ENCODE results near the gene NCBP2.

The NCBP2 gene

GRCh38 chr3:196942226-196942914 lies at the start of gene NCBP2:
Gene NCBP2, minus strand, starts transcription at chr3:196942528. Its CDS starts 25 bp downstream, at chr3:196942503.
- DNase-seq = peak; percentile 100

- DNase-seq = no peak
These were observed 49.5 kb upstream of the NCBP2 start for GRCh38 chr3:196991581-196992460.

- DNase-seq = no peak
These were observed 48.3 kb upstream of the NCBP2 start for GRCh38 chr3:196990601-196991007.

GRCh38 chr3:196989721-196990262 lies 47.5 kb upstream of the NCBP2 start:
- DNase-seq = no peak

- DNase-seq = no peak
These were observed 46.1 kb upstream of the NCBP2 start for GRCh38 chr3:196988241-196989029.

GRCh38 chr3:196987022-196987421 lies 44.7 kb upstream of the NCBP2 start:
- no peak for DNase-seq

- no peak for DNase-seq
These were observed 43.9 kb upstream of the NCBP2 start for GRCh38 chr3:196985954-196986885.

GRCh38 chr3:196985298-196985697 lies 43.0 kb upstream of the NCBP2 start:
- DNase-seq = no peak

- no peak for DNase-seq
These were observed 40.9 kb upstream of the NCBP2 start for GRCh38 chr3:196983186-196983585.

- no peak for DNase-seq
These were observed 39.3 kb upstream of the NCBP2 start for GRCh38 chr3:196981657-196982056.

- no peak for DNase-seq
These were observed 37.2 kb upstream of the NCBP2 start for GRCh38 chr3:196979545-196979944.

- DNase-seq = no peak
These were observed 34.6 kb upstream of the NCBP2 start for GRCh38 chr3:196976941-196977340.

GRCh38 chr3:196975349-196975748 lies 33.0 kb upstream of the NCBP2 start:
- no peak for DNase-seq

GRCh38 chr3:196974661-196975060 lies 32.3 kb upstream of the NCBP2 start:
- no peak for DNase-seq

GRCh38 chr3:196971094-196971698 lies 28.9 kb upstream of the NCBP2 start:
- no peak for DNase-seq

GRCh38 chr3:196970547-196971093 lies 28.3 kb upstream of the NCBP2 start:
- DNase-seq = no peak

- DNase-seq = peak; percentile 79 to 85
These were observed 27.6 kb upstream of the NCBP2 start for GRCh38 chr3:196969660-196970546.

GRCh38 chr3:196969134-196969659 lies 26.9 kb upstream of the NCBP2 start:
- DNase-seq = peak; percentile 67 to 75

- DNase-seq = peak; percentile 60 to 68
These were observed 26.2 kb upstream of the NCBP2 start, which contains the start of gene PIGZ for GRCh38 chr3:196968233-196969133. Gene PIGZ, minus strand, starts transcription at chr3:196968833. Its CDS starts 16,802 bp downstream, at chr3:196952031.

All from activated T-cell treated with anti-CD3 and anti-CD28 coated beads, Interleukin-2, amount 50 U/mL, for 48 hours (primary cell).